GM19455 (cell line): ENCODE data around the gene MRPL51.
"Not testable (repeated sequence)": the region's sequence is repeated elsewhere in the genome, so short reads cannot be mapped to it uniquely, and the experiment has no call there.

Source experiments
- ATAC-seq: cut with Tn5 transposase; IDR thresholded peaks from one replicate; pipeline ENCODE4 v1.9.1; 2021; ENCODE audit not compliant: unreplicated experiment

MRPL51 gene

GRCh38 chr12:6532051-6532926, 39.2 kb upstream of the MRPL51 start:
- ATAC-seq, result no peak

GRCh38 chr12:6530576-6531260, 37.7 kb upstream of the MRPL51 start:
- no peak for ATAC-seq

GRCh38 chr12:6529291-6529737, 36.3 kb upstream of the MRPL51 start:
- no peak for ATAC-seq

GRCh38 chr12:6528539-6529235, 35.6 kb upstream of the MRPL51 start:
- ATAC-seq, result no peak

GRCh38 chr12:6527711-6528110, 34.6 kb upstream of the MRPL51 start:
- ATAC-seq, result no peak

- ATAC-seq, result no peak
Measured at GRCh38 chr12:6526766-6527525, 33.9 kb upstream of the MRPL51 start.

- ATAC-seq, result no peak
Measured at GRCh38 chr12:6526201-6526600, 33.1 kb upstream of the MRPL51 start.

GRCh38 chr12:6524648-6525047, 31.6 kb upstream of the MRPL51 start:
- ATAC-seq, result no peak

- ATAC-seq, result no peak
Measured at GRCh38 chr12:6523708-6524107, 30.6 kb upstream of the MRPL51 start.

GRCh38 chr12:6522193-6522592, 29.1 kb upstream of the MRPL51 start:
- ATAC-seq, result no peak

- no peak for ATAC-seq
Measured at GRCh38 chr12:6520186-6520585, 27.1 kb upstream of the MRPL51 start.

- ATAC-seq, result no peak
Measured at GRCh38 chr12:6508087-6508486, 15.0 kb upstream of the MRPL51 start.

- no peak for ATAC-seq
Measured at GRCh38 chr12:6507102-6507998, 14.3 kb upstream of the MRPL51 start.

- no peak for ATAC-seq
Measured at GRCh38 chr12:6500466-6500865, 7.4 kb upstream of the MRPL51 start.

- ATAC-seq, result not testable (repeated sequence)
Measured at GRCh38 chr12:6497291-6497690, 4.2 kb upstream of the MRPL51 start.

- no peak for ATAC-seq
Measured at GRCh38 chr12:6494968-6495367, 1.9 kb upstream of the MRPL51 start.

GRCh38 chr12:6494258-6494743, 1.2 kb upstream of the MRPL51 start:
- peak; percentile 28 for ATAC-seq

- ATAC-seq, result peak; percentile 80
Measured at GRCh38 chr12:6493497-6494257, 615 bp upstream of the MRPL51 start, which contains the start of gene NCAPD2. NCAPD2 (plus strand) TSS chr12:6494102; CDS start chr12:6495099, 997 bp downstream.

GRCh38 chr12:6490673-6491072, 2.4 kb downstream of the MRPL51 start:
- ATAC-seq, result not testable (repeated sequence)
